ENCODE results near the gene CPLANE1.
"Not testable (repeated sequence)": the region's sequence is repeated elsewhere in the genome, so short reads cannot be mapped to it uniquely, and the experiment has no call there.

Gene CPLANE1

GRCh38 chr5:37120270-37120669, 128.9 kb downstream of the CPLANE1 start:
- H3K4me3 Mint-ChIP-seq: no peak overlapping the region

DNA sequence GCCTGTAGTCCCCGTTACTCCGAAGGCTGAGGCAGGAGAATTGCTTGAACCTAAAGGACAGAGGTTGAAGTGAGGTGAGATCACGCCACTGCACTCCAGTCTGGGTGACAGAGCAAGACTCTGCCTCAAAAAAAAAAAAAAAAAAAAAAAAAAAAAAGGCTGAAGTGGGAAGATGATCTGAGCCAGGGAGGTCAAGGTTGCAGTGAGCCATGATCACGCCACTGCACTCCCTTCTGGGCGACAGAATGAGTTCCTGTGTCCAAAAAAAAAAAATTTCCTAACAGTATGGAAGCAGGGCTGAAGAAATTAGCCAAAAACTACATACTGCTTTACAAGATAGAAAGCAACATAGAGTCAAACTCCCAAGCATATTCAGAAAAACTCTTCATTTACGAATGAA, 132.8 kb downstream of the CPLANE1 start:
- no peak for ATAC-seq
- H3K27me3 Mint-ChIP-seq: no peaks in the 10 kb centered on the region
- no peak overlapping the region for H3K4me3 Mint-ChIP-seq
- peaks cover 5% of the 10 kb centered on the region for H3K9me3 Mint-ChIP-seq
- no peak overlapping the region for H3K27ac Mint-ChIP-seq
- H3K4me1 Mint-ChIP-seq: peaks cover 17% of the 10 kb centered on the region
- peaks cover 56% of the 10 kb centered on the region for H3K36me3 Mint-ChIP-seq

More at GRCh38 chr5:37120270-37120669, 128.9 kb downstream of the CPLANE1 start:
- Mint-ChIP-seq H3K36me3 (peaks cover 36% of the 10 kb centered on the region), H3K27me3 (no peaks in the 10 kb centered on the region), H3K27ac (no peak overlapping the region), H3K4me1 (peaks cover 10% of the 10 kb centered on the region), H3K9me3 (no peaks in the 10 kb centered on the region)
- ATAC-seq: no peak

- Mint-ChIP-seq H3K27me3 (no peaks in the 10 kb centered on the region), H3K9me3 (peaks cover 5% of the 10 kb centered on the region), H3K4me3 (no peak overlapping the region), H3K4me1 (peaks cover 10% of the 10 kb centered on the region), H3K36me3 (peaks cover 66% of the 10 kb centered on the region), H3K27ac (no peak overlapping the region)
- no peak for ATAC-seq
Measured at GRCh38 chr5:37112383-37112991, 136.7 kb downstream of the CPLANE1 start.

GRCh38 chr5:37111426-37112382, 137.5 kb downstream of the CPLANE1 start:
- H3K36me3 Mint-ChIP-seq: peaks cover 70% of the 10 kb centered on the region
- no peak overlapping the region for H3K4me3 Mint-ChIP-seq
- H3K27me3 Mint-ChIP-seq: no peaks in the 10 kb centered on the region
- no peak for ATAC-seq
- H3K27ac Mint-ChIP-seq: no peak overlapping the region
- peaks cover 10% of the 10 kb centered on the region for H3K4me1 Mint-ChIP-seq
- peaks cover 5% of the 10 kb centered on the region for H3K9me3 Mint-ChIP-seq

DNA sequence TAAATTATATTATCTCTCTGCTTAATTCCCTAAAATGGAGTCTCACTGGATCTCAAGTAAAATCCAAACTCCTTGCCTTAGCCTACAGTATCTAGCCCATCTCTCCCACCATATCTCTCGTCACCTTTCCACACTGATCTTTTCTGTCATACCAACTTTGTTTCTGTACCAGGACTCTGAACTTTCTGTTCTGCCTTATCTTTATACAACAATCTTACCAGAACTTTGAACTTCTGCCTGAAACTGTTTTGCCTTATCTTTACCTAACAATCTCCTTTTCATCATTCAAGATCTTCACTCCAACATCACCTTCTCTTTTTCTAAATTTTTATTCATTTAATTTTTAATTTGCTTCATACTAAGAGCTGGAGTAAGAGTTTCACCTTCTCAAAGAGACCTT, 139.0 kb downstream of the CPLANE1 start:
- peaks cover 5% of the 10 kb centered on the region for H3K9me3 Mint-ChIP-seq
- H3K4me1 Mint-ChIP-seq: peaks cover 10% of the 10 kb centered on the region
- peaks cover 82% of the 10 kb centered on the region for H3K36me3 Mint-ChIP-seq
- no peak overlapping the region for H3K4me3 Mint-ChIP-seq
- no peak for ATAC-seq
- H3K27ac Mint-ChIP-seq: no peak overlapping the region
- H3K27me3 Mint-ChIP-seq: no peaks in the 10 kb centered on the region

- Mint-ChIP-seq H3K27ac (no peak overlapping the region), H3K9me3 (peaks cover 5% of the 10 kb centered on the region), H3K36me3 (peaks cover 82% of the 10 kb centered on the region), H3K4me1 (peaks cover 10% of the 10 kb centered on the region), H3K27me3 (no peaks in the 10 kb centered on the region), H3K4me3 (no peak overlapping the region)
- no peak for ATAC-seq
Measured at GRCh38 chr5:37109338-37109737, 139.8 kb downstream of the CPLANE1 start.

DNA sequence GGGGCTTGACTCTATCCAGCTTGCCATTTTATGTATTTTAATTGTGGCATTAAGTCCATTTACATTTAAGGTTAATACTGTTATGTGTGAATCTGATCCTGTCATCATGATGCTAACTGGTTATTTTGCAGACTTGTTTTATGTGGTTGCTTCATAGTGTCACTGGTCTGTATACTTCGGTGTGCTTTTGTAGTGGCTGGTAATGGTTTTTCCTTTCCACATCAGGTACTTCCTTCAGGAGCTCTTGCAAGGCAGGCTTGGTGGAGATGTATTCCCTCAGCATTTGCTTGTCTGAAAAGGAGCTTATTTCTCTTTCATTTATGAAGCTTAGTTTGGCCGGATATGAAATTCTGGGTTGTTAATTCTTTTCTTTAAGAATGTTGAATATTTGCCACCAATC, 145.9 kb downstream of the CPLANE1 start:
- no peak for ATAC-seq
- H3K4me3 Mint-ChIP-seq: no peak overlapping the region
- no peak overlapping the region for H3K27ac Mint-ChIP-seq
- no peaks in the 10 kb centered on the region for H3K4me1 Mint-ChIP-seq
- no peaks in the 10 kb centered on the region for H3K27me3 Mint-ChIP-seq
- peaks cover 27% of the 10 kb centered on the region for H3K9me3 Mint-ChIP-seq
- H3K36me3 Mint-ChIP-seq: peaks cover 71% of the 10 kb centered on the region

DNA sequence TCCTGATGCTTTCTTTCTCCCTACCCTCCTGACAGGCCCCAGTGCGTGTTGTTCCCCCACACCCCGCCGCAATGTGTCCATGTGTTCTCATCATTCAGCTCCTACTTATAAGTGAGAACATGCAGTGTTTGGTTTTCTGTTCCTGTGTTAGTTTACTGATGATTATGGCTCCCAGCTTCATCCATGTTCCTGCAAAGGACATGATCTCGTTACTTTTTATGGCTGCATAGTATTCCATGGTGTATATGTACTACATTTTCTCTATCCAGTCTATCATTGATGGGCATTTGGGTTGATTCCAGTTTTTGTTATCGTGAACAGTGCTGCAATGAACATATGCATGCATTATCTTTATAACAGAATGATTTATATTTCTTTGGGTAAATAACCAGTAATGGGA, 149.9 kb downstream of the CPLANE1 start:
- not testable (repeated sequence) for H3K27ac Mint-ChIP-seq

GRCh38 chr5:37093795-37094194, 155.4 kb downstream of the CPLANE1 start:
- H3K4me3 Mint-ChIP-seq, H3K27me3 Mint-ChIP-seq, H3K4me1 Mint-ChIP-seq, ATAC-seq, H3K27ac Mint-ChIP-seq: not testable (repeated sequence)
- Mint-ChIP-seq H3K9me3 (peaks cover 16% of the 10 kb centered on the region), H3K36me3 (peaks cover 76% of the 10 kb centered on the region)

More for the DNA sequence above, 149.9 kb downstream of the CPLANE1 start:
- not testable (repeated sequence) for H3K27me3 Mint-ChIP-seq, H3K4me1 Mint-ChIP-seq, ATAC-seq, H3K4me3 Mint-ChIP-seq
- Mint-ChIP-seq H3K36me3 (peaks cover 72% of the 10 kb centered on the region), H3K9me3 (peaks cover 38% of the 10 kb centered on the region)

- Mint-ChIP-seq H3K9me3 (peaks cover 5% of the 10 kb centered on the region), H3K36me3 (peaks cover 66% of the 10 kb centered on the region), H3K27ac (no peak overlapping the region), H3K4me3 (no peak overlapping the region), H3K4me1 (no peaks in the 10 kb centered on the region), H3K27me3 (no peaks in the 10 kb centered on the region)
- ATAC-seq: no peak
Measured at GRCh38 chr5:37090781-37091180, 158.4 kb downstream of the CPLANE1 start.

- Mint-ChIP-seq H3K27ac (no peak overlapping the region), H3K4me1 (no peaks in the 10 kb centered on the region), H3K4me3 (no peak overlapping the region), H3K36me3 (peaks cover 60% of the 10 kb centered on the region), H3K9me3 (peaks cover 5% of the 10 kb centered on the region), H3K27me3 (no peaks in the 10 kb centered on the region)
- ATAC-seq: no peak
Measured at GRCh38 chr5:37090123-37090726, 159.0 kb downstream of the CPLANE1 start.

- ATAC-seq: no peak
- Mint-ChIP-seq H3K4me1 (no peaks in the 10 kb centered on the region), H3K9me3 (no peaks in the 10 kb centered on the region), H3K27ac (no peak overlapping the region), H3K4me3 (no peak overlapping the region), H3K36me3 (peaks cover 61% of the 10 kb centered on the region), H3K27me3 (no peaks in the 10 kb centered on the region)
Measured at GRCh38 chr5:37088009-37088408, 161.2 kb downstream of the CPLANE1 start.

DNA sequence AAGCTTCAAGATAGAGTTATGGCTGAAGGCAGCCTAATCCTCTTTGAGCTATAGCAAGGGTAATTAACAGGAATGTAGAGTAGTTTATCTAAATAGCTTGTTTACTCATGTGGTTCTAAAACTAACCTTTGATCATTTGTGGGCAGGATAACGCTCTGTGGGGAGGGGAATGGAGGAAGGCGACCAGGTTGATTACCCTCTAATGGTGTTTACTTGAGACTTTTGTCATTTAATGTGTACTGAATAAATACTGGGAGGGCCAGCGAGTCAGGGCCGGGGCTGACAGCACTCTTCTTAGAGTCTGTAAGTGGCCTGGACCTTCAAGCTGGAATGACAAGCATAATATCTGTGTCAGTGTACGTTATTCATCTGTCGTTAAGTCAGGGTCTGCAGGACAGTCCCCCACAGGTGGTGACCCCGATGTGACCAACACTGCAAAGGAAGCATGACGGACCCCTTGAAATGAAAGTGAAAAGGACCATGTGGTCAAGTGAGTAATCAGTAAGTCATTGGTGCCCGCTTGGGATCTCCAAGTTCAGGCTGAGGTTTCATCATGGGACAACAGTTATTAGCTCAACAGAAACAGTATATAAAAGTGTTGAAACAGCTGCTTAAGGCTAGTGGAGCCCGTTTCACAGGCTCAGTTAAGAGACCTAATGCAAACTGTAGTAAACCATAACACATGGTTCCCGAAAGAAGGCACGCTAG, 162.6 kb downstream of the CPLANE1 start:
- Mint-ChIP-seq H3K27me3 (no peaks in the 10 kb centered on the region), H3K9me3 (no peaks in the 10 kb centered on the region), H3K4me3 (no peak overlapping the region), H3K4me1 (no peaks in the 10 kb centered on the region), H3K27ac (no peak overlapping the region), H3K36me3 (peaks cover 66% of the 10 kb centered on the region)
- ATAC-seq: no peak

DNA sequence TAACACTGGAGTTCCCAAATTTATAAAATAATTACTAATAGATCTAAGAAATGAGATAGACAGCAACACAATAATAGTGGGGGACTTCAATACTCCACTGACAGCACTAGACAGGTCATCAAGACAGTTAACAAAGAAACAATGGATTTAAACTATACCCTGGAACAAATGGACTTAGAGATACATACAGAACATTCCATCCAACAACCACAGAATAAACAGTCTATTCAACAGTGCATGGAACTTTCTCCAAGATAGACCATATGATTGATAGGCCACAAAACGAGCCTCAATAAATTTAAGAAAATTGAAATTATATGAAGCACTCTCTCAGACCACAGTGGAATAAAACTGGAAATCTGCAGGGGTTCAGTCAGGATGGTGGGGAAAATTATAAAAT, 163.2 kb downstream of the CPLANE1 start:
- H3K36me3 Mint-ChIP-seq: peaks cover 66% of the 10 kb centered on the region
- H3K27ac Mint-ChIP-seq, H3K9me3 Mint-ChIP-seq, H3K27me3 Mint-ChIP-seq, H3K4me1 Mint-ChIP-seq, ATAC-seq, H3K4me3 Mint-ChIP-seq: not testable (repeated sequence)

DNA sequence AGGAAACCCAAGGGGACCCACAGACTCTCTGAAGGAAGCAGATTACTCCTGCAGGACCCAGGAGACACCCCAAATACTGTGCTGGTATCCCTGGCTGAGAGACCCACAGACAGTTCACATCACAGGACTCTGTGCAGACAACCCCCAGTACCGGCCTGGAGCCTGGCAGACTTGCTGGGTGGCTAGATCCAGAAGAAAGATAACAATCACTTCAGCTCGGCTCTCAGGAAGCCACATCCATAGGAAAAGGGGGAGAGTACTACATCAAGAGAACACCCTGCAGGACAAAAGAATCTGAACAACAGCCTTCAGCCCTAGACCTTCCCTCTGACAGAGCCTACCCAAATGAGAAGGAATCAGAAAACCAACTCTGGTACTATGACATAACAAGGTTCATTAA, 166.2 kb downstream of the CPLANE1 start:
- not testable (repeated sequence) for H3K9me3 Mint-ChIP-seq, ATAC-seq, H3K27me3 Mint-ChIP-seq, H3K4me1 Mint-ChIP-seq, H3K27ac Mint-ChIP-seq, H3K4me3 Mint-ChIP-seq
- H3K36me3 Mint-ChIP-seq: peaks cover 78% of the 10 kb centered on the region
